ENCODE data around the gene PEAK1.

The PEAK1 gene

GRCh38 chr15:77398927-77399326 is 21.0 kb downstream of the PEAK1 start:
- DNase-seq (ENCODE audit: low spot score): no peak

- no peak for DNase-seq (ENCODE audit: low spot score)
These were observed 23.2 kb downstream of the PEAK1 start for GRCh38 chr15:77396692-77397091.

- DNase-seq (ENCODE audit: low spot score): no peak
These were observed 24.7 kb downstream of the PEAK1 start for GRCh38 chr15:77395013-77395774.

GRCh38 chr15:77393471-77393840 is 26.4 kb downstream of the PEAK1 start:
- no peak for DNase-seq (ENCODE audit: low spot score)

- DNase-seq (ENCODE audit: low spot score): no peak
These were observed 27.0 kb downstream of the PEAK1 start for GRCh38 chr15:77392762-77393470.

- no peak for DNase-seq (ENCODE audit: low spot score)
These were observed 28.4 kb downstream of the PEAK1 start for GRCh38 chr15:77391372-77391951.

- no peak for DNase-seq (ENCODE audit: low spot score)
These were observed 32.4 kb downstream of the PEAK1 start for GRCh38 chr15:77387365-77388105.

GRCh38 chr15:77386626-77387025 is 33.3 kb downstream of the PEAK1 start:
- no peak for DNase-seq (ENCODE audit: low spot score)

GRCh38 chr15:77384589-77385359 is 35.1 kb downstream of the PEAK1 start:
- no peak for DNase-seq (ENCODE audit: low spot score)

- DNase-seq (ENCODE audit: low spot score): no peak
These were observed 35.8 kb downstream of the PEAK1 start for GRCh38 chr15:77384086-77384485.

- DNase-seq (ENCODE audit: low spot score): no peak
These were observed 39.9 kb downstream of the PEAK1 start for GRCh38 chr15:77380033-77380432.

GRCh38 chr15:77376770-77377169 is 43.1 kb downstream of the PEAK1 start:
- DNase-seq (ENCODE audit: low spot score): no peak

- no peak for DNase-seq (ENCODE audit: low spot score)
These were observed 44.8 kb downstream of the PEAK1 start for GRCh38 chr15:77375133-77375532.

GRCh38 chr15:77373441-77373840 is 46.5 kb downstream of the PEAK1 start:
- DNase-seq (ENCODE audit: low spot score): no peak

- no peak for DNase-seq (ENCODE audit: low spot score)
These were observed 47.9 kb downstream of the PEAK1 start for GRCh38 chr15:77371850-77372563.

GRCh38 chr15:77370580-77370979 is 49.3 kb downstream of the PEAK1 start:
- DNase-seq (ENCODE audit: low spot score): no peak

- DNase-seq (ENCODE audit: low spot score): no peak
These were observed 50.7 kb downstream of the PEAK1 start for GRCh38 chr15:77369168-77369567.

- DNase-seq (ENCODE audit: low spot score): no peak
These were observed 52.3 kb downstream of the PEAK1 start for GRCh38 chr15:77367631-77368030.

- DNase-seq (ENCODE audit: low spot score): no peak
These were observed 58.4 kb downstream of the PEAK1 start for GRCh38 chr15:77361456-77361855.

- DNase-seq (ENCODE audit: low spot score): no peak
These were observed 61.2 kb downstream of the PEAK1 start for GRCh38 chr15:77358545-77359240.

GRCh38 chr15:77356305-77356704 is 63.6 kb downstream of the PEAK1 start:
- no peak for DNase-seq (ENCODE audit: low spot score)
